A673 (cell line): ENCODE data around the gene SLIT1. TPM values are rescaled to one million over a fixed set of nuclear protein-coding genes. Genes with fewer than 3 reads are reported as not detected.

ENCODE experiments used
- BruUV-seq: library from RNA; stranded (reverse); fragments of 400-500 nt; replicated peaks from 2 replicates; lab custom pipeline; 2021; lab: Mats Ljungman, UMichigan
- CTCF ChIA-PET: fragments of 300-600 bp; sonication (Branson Sonifier 250); formaldehyde crosslinking; loops from one replicate; lab custom pipeline; 2022; ENCODE audit warnings: antibody characterized with exemption; lab: Charles Lee
- POLR2A ChIA-PET: fragments of 300-600 bp; sonication (Branson Sonifier 250); formaldehyde crosslinking; loops from one replicate; lab custom pipeline; 2022; ENCODE audit warnings: antibody characterized with exemption; ENCODE audit not compliant: low non-redundant PET; lab: Charles Lee
- DNase-seq: peaks from one replicate; pipeline ENCODE4 v3.0.0-alpha.2; 2015; ENCODE audit warnings: low spot score
- H3K27ac ChIP-seq: fragments of 200-600 bp; sonication (generic); 2 replicates; pipeline ENCODE4 v1.5.1; 2016; ENCODE audit warnings: mixed run types, low read depth, mild to moderate bottlenecking, mixed read lengths, antibody characterized with exemption, low read length; ENCODE audit not compliant: poor library complexity, severe bottlenecking
- H3K27me3 ChIP-seq: fragments of 200-600 bp; sonication (generic); replicated peaks from 2 replicates; pipeline ENCODE4 v1.6.1; 2017; ENCODE audit warnings: mixed run types, low read depth, mild to moderate bottlenecking, mixed read lengths, antibody characterized with exemption, low read length; ENCODE audit not compliant: insufficient read depth, poor library complexity
- H3K36me3 ChIP-seq: fragments of 200-600 bp; sonication (generic); 2 replicates; pipeline ENCODE4 v1.6.1; 2016; ENCODE audit warnings: mixed run types, mild to moderate bottlenecking, mixed read lengths, antibody characterized with exemption, low read length; ENCODE audit not compliant: insufficient read depth, poor library complexity, severe bottlenecking
- H3K4me1 ChIP-seq: fragments of 200-600 bp; sonication (generic); 2 replicates; pipeline ENCODE4 v1.6.1; 2017; ENCODE audit warnings: mixed run types, mild to moderate bottlenecking, mixed read lengths, antibody characterized with exemption, low read length; ENCODE audit not compliant: insufficient read depth, poor library complexity, severe bottlenecking
- H3K4me3 ChIP-seq: fragments of 200-600 bp; sonication (generic); 2 replicates; pipeline ENCODE4 v1.5.1; 2016; ENCODE audit warnings: low read depth, mixed run types, mild to moderate bottlenecking, mixed read lengths, low read length; ENCODE audit not compliant: poor library complexity, severe bottlenecking
- H3K9me3 ChIP-seq: fragments of 200-600 bp; sonication (generic); 2 replicates; pipeline ENCODE4 v1.6.1; 2016; ENCODE audit warnings: mixed run types, low read depth, mild to moderate bottlenecking, mixed read lengths, antibody characterized with exemption, low read length; ENCODE audit not compliant: poor library complexity, severe bottlenecking
- CTCF ChIP-seq: fragments of 300-800, 200-600 bp; sonication (generic); conservative IDR thresholded peaks from 2 replicates; pipeline ENCODE4 v1.5.1; 2017; ENCODE audit warnings: low read depth, mild to moderate bottlenecking, antibody characterized with exemption, low read length, moderate library complexity, mixed read lengths
- EZH2 ChIP-seq: fragments of 200-600 bp; sonication (generic); IDR thresholded peaks from 2 replicates; pipeline ENCODE4 v1.6.1; 2017; ENCODE audit warnings: borderline replicate concordance, low read depth, mild to moderate bottlenecking, mixed read lengths, antibody characterized with exemption, low read length; ENCODE audit not compliant: poor library complexity, severe bottlenecking
- intact Hi-C: fragments of 100-400 bp; cut with micrococcal nuclease; formaldehyde crosslinking; loops from one replicate; pipeline ENCODE4 v1.10.0; 2022; ENCODE audit not compliant: unreplicated experiment
- total RNA-seq: library from RNA; stranded (reverse); gene quantifications from 2 replicates; pipeline ENCODE4 v1.2.3, GENCODE V29; 2021

The SLIT1 gene
- total RNA-seq, 1 experiment from 2014 or later, result 0.43 TPM

GRCh38 chr10:97183314-97183713 is 2.4 kb downstream of the SLIT1 start:
- H3K4me3 ChIP-seq, result no peak overlapping the region
- no TSS peak for BruUV-seq
- ChIA-PET CTCF (interaction anchor here (1.3 kb wide), 1 partner anchor 27 kb away, joined by 3 read pairs; no protein-coding TSS in a partner anchor), POLR2A (no interaction called here)
- H3K9me3 ChIP-seq, result no peaks in the 10 kb centered on the region
- intact Hi-C loops, result no loop called here
- TF ChIP-seq CTCF (no peak), EZH2 (no peak)
- H3K27ac ChIP-seq, result no peak overlapping the region
- no peaks in the 10 kb centered on the region for H3K36me3 ChIP-seq
- no peak for DNase-seq
- H3K27me3 ChIP-seq, result peaks cover 50% of the 10 kb centered on the region
- H3K4me1 ChIP-seq, result peaks cover 15% of the 10 kb centered on the region

- H3K4me1 ChIP-seq, result peaks cover 15% of the 10 kb centered on the region
- H3K27me3 ChIP-seq, result peaks cover 57% of the 10 kb centered on the region
- no TSS peak for BruUV-seq
Observed at GRCh38 chr10:97182288-97182990, 3.3 kb downstream of the SLIT1 start.

GRCh38 chr10:97180986-97181385 is 4.8 kb downstream of the SLIT1 start:
- intact Hi-C loops, result no loop called here
- ChIA-PET POLR2A (no interaction called here), CTCF (no interaction called here)
- no peaks in the 10 kb centered on the region for H3K36me3 ChIP-seq
- TF ChIP-seq CTCF, result no peak
- no peak for TF ChIP-seq EZH2
- BruUV-seq, result no TSS peak
- H3K27ac ChIP-seq, result no peak overlapping the region
- DNase-seq, result no peak
- H3K27me3 ChIP-seq, result peaks cover 58% of the 10 kb centered on the region
- peaks cover 15% of the 10 kb centered on the region for H3K4me1 ChIP-seq
- H3K4me3 ChIP-seq, result no peak overlapping the region
- no peaks in the 10 kb centered on the region for H3K9me3 ChIP-seq

More at GRCh38 chr10:97182288-97182990, 3.3 kb downstream of the SLIT1 start:
- Histone ChIP-seq H3K27ac (no peak overlapping the region), H3K36me3 (no peaks in the 10 kb centered on the region), H3K9me3 (no peaks in the 10 kb centered on the region), H3K4me3 (no peak overlapping the region)
- intact Hi-C loops, result no loop called here
- POLR2A ChIA-PET, result no interaction called here
- CTCF ChIA-PET, result interaction anchor here (0.6 to 1.3 kb wide), 2 partner anchors 28 to 349 kb away, joined by 3 read pairs; no protein-coding TSS in a partner anchor
- TF ChIP-seq CTCF (no peak), EZH2 (no peak)
- DNase-seq, result no peak
